ENCODE results near the gene OR56B1.

Gene OR56B1

DNA sequence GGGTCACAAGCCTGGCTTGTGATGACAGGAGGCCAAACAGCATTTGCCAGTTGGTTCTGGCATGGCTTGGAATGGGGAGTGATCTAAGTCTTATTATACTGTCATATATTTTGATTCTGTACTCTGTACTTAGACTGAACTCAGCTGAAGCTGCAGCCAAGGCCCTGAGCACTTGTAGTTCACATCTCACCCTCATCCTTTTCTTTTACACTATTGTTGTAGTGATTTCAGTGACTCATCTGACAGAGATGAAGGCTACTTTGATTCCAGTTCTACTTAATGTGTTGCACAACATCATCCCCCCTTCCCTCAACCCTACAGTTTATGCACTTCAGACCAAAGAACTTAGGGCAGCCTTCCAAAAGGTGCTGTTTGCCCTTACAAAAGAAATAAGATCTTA is 843 bp downstream of the OR56B1 start:
- no peak for DNase-seq

DNA sequence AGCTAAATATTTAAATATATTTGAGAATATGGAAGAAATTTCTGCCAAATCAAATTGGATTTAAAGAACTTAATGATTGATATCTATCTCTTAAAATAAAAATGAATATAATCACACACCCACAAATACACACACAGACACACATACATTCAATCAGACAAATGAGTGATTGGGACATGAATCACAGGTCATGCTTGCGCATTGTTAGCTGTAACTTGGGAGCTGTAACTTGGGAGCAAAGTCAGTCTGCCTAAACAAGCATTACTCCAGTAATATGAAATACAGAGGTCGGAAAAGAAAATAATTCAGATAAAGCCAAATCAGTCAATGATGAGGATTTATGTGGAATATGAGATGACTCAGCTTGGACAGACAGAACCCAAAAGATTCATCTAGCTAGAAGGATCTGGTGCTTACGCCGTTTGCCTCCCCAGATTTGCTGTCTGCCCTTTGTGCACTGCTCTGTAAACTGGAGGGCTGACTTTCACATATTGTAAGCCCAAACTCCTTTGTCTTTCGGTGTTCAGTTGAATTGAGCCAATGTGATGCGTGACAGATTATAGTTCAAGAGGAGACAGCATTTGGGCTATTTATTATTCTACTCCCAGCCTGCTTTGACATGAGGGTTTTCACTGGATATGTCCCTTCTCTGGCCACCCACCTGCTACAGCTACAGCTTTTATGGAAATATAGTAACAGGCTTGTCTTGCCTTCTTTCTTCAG is 1.6 kb downstream of the OR56B1 start:
- DNase-seq: no peak

DNA sequence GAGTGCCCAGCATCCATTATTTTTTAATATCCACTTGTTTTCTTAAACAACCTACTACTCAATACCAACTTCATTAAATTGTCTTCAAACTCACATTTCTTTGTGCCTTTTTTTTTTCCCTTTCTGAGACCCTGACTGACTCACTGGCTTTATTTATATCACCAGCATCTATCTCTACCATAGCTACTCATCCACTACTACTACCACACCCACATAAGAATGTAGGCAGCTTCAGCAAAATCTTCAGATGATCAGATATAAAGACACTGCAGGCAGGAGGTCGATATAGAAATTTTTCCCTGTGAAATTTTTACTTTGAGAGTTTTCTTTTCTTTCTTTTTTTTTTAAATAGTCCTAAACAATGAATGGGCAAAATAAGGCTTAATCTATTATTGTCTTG is 2.2 kb downstream of the OR56B1 start:
- DNase-seq: no peak

DNA sequence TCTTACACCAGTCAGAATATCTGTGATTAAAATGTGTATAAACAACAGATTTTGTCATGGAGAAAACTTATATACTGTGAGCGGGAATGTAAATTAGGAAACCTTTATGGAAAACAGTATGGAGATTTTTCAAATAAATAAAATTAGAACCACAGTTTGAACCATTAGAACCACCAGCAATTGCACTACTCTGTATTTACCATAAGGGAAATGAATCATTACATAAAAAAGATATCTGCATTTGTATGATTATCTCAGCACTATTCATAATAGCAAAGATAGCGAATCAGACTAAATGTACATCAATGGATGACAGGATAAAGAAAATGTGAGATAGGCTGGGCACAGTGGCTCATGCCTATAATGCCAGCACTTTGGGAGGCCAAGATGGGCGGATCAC is 10.4 kb downstream of the OR56B1 start:
- no peak for DNase-seq

DNA sequence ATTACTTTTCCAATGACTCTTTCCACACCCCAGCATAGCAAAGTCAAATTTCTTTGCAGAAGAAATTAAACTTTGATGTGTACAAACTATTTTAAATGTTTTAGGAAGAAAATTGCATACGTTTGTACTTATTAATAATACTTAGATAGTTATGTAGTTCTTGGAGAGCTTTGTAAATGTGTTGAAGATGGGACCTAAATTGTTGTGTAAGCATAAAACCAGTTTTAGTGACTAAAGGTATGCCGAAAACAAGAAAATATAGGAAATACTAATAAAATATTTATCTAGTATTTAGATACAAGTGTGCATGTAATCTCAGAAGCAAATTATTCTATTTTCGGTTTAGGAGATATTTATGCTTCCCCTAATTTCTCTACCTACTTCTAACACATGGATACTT is 13.6 kb downstream of the OR56B1 start:
- no peak for DNase-seq

DNA sequence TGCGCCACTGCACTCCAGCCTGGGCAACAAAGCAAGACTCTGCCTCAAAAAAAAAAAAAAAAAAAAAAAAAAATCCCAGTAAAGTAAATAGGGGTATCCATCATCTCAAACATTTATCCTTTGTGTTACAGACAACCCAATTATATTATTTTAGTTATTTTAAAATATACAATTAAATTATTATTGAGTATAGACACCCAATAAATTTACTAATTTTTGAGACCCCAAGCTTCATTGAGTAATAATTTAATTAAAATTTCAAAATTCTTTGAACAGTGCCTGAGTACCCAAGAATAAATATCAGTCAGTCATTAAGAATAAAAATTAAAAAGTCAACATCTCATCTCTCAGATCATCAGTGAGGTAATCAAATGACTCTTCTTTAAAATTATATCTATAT is 17.7 kb downstream of the OR56B1 start, which contains the start of gene OR52N4:
OR52N4 (plus strand) TSS at position 301 of the 400 bp plus-strand sequence. CDS start 498 bp downstream, outside the sequence.
- no peak for DNase-seq

DNA sequence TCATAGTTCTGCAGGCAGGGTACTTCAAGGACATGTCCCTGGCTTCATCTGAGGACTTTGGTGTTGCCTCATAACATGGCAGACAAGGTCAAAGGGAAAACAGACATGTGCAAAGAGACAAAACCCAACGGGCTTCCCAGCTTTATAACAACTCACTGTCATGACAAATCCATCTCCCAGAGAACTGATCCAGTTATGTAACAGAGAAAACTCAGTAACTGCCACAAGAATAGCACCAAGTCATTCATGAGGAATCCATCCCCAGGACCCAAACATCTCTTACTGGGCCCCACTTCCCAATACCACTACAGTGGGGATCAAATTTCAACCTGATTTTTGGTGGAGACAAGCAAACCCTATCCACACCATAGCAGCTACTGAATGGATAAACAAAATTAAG is 30.8 kb downstream of the OR56B1 start:
- no peak for DNase-seq

DNA sequence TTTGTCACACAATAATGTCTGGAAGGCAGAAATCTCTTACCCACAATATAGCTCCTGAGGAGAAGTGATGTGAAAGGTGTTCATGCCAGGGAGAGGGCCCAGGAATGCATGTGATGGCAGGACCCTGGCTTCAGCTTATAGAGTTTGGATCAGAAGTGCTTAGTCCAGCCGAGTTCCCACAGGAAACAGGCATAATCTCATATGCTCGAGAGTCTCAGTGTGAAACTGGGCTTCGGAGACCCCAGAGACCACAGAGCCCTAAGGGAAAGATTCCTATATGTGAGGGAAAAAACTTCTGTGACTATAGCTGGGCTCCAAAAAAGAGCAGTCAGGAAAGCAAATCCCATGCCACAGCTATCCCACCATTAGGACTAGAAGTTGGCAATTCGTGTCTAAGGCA is 47.0 kb downstream of the OR56B1 start, which contains the start of gene OR52N5:
OR52N5 (minus strand) TSS at position 101 of the 400 bp plus-strand sequence. CDS start 4,721 bp downstream, outside the sequence.
- DNase-seq: no peak
